Measurements from ENCODE around the gene MEF2A. TPM values are rescaled to one million over a fixed set of nuclear protein-coding genes. Genes with fewer than 3 reads are reported as not detected.
A peak's percentile ranks its signal among the peaks of the same experiment; 100 is the strongest.

Gene MEF2A
- polyA plus RNA-seq, 3 donors = 20.3 to 61.8 (median 33.5) TPM

DNA sequence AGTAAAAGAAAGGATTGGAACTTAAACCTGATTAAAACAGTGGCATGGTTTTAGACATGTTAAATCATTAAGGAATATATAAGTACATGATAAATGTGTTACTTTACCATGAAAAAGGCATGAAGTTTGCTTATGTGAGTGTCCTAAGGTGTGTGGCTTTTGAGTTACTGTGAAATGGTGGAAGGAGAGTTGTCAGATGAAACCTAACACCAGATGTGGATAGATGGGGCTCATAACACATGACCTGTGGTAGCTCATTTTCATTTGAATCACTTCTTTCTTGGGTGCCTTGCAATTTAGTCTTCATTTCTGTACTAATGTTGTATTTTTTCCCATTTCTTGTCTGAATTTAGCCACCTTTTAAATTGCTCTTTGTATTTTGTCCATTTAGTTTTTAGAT, 13.0 kb downstream of the MEF2A start:
- Histone ChIP-seq H3K27me3 (ENCODE audit: control insufficient read depth in 2 of 2, insufficient read depth in 2 of 2, low read length in 2 of 2) (no peaks in the 10 kb centered on the region), H3K4me2 (replicated peaks; ENCODE audit: extremely low read depth, low read length, poor library complexity, severe bottlenecking) (no peak overlapping the region), H4K20me1 (ENCODE audit: insufficient read depth, low read length) (peaks cover 100% of the 10 kb centered on the region), H3K27ac (ENCODE audit: low read depth in 1 of 2, low read length in 2 of 2) (no peak overlapping the region), H3K4me1 (ENCODE audit: control insufficient read depth in 1 of 2, insufficient read depth in 2 of 2, low read length in 2 of 2) (no peaks in the 10 kb centered on the region), H3K9me3 (replicated peaks in 1 of 2; ENCODE audit: control insufficient read depth in 1 of 2, insufficient read depth in 1 of 2, low read length in 2 of 2) (no peaks in the 10 kb centered on the region), H3K9ac (ENCODE audit: insufficient read depth, low read length, poor library complexity, severe bottlenecking) (no peak overlapping the region), H3K4me3 (replicated peaks in 1 of 3; ENCODE audit: low read depth in 2 of 3, low read length in 3 of 3) (no peak overlapping the region), H3K79me2 (ENCODE audit: insufficient read depth, low read length) (peaks cover 99% of the 10 kb centered on the region), H3K36me3 (replicated peaks in 1 of 2; ENCODE audit: control insufficient read depth in 1 of 2, insufficient read depth in 2 of 2, low read length in 2 of 2) (peaks cover 0 to 3% of the 10 kb centered on the region in 2 donors), H2AFZ (ENCODE audit: insufficient read depth, low read depth, low read length, poor library complexity, severe bottlenecking) (no peak overlapping the region)
- DNase-seq = no peak
- Mint-ChIP-seq H3K36me3 (peaks cover 12 to 17% of the 10 kb centered on the region in 2 donors), H3K9me3 (peaks cover 0 to 2% (median 0%) of the 10 kb centered on the region in 7 donors), H3K4me1 (peaks cover 49% of the 10 kb centered on the region), H3K27ac (no peak overlapping the region), H3K4me3 (no peak overlapping the region), H3K27me3 (ENCODE audit: low read depth in 3 of 3) (no peaks in the 10 kb centered on the region)
- intact Hi-C loops (cut with micrococcal nuclease) = no loop called here
- TF ChIP-seq CTCF (IDR thresholded peaks at IDR 0.05) = no peak

DNA sequence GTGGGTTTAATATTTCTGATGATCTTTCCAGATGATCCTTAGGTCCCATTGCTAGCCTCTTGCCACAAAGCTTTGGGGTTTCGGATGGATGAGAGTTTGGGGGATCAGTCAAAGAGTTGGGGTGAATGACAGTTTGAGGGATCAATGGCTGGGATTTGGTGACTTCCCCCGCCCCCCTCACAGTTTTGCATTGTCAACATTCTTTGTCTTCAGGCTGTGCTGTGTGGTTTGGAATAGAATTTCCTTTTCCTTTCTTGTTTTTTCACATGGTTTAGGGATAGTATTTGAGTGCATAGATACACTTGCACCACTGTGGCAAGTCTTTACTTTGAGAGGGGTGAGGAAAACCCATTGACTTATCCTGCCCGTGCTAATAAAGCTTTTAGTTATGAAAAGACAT, 14.3 kb downstream of the MEF2A start:
- intact Hi-C loops (cut with micrococcal nuclease) = no loop called here
- peak overlapping the region in 1 of 7 donors; percentile 21 for H3K27ac Mint-ChIP-seq
- Histone ChIP-seq H3K9ac (ENCODE audit: insufficient read depth, low read length, poor library complexity, severe bottlenecking) (no peak overlapping the region), H3K4me3 (replicated peaks in 1 of 3; ENCODE audit: low read depth in 2 of 3, low read length in 3 of 3) (no peak overlapping the region), H3K36me3 (replicated peaks in 1 of 2; ENCODE audit: control insufficient read depth in 1 of 2, insufficient read depth in 2 of 2, low read length in 2 of 2) (peaks cover 0 to 4% of the 10 kb centered on the region in 2 donors), H3K79me2 (ENCODE audit: insufficient read depth, low read length) (peaks cover 99% of the 10 kb centered on the region), H3K27ac (ENCODE audit: low read depth in 1 of 2, low read length in 2 of 2) (no peak overlapping the region), H3K4me2 (replicated peaks; ENCODE audit: extremely low read depth, low read length, poor library complexity, severe bottlenecking) (no peak overlapping the region), H3K4me1 (ENCODE audit: control insufficient read depth in 1 of 2, insufficient read depth in 2 of 2, low read length in 2 of 2) (no peaks in the 10 kb centered on the region), H4K20me1 (ENCODE audit: insufficient read depth, low read length) (peaks cover 100% of the 10 kb centered on the region), H2AFZ (ENCODE audit: insufficient read depth, low read depth, low read length, poor library complexity, severe bottlenecking) (no peak overlapping the region), H3K9me3 (replicated peaks in 1 of 2; ENCODE audit: control insufficient read depth in 1 of 2, insufficient read depth in 1 of 2, low read length in 2 of 2) (no peaks in the 10 kb centered on the region), H3K27me3 (ENCODE audit: control insufficient read depth in 2 of 2, insufficient read depth in 2 of 2, low read length in 2 of 2) (no peaks in the 10 kb centered on the region)
- DNase-seq = no peak
- 100% methylated on average over 1 of the region's 3 CpGs for WGBS (ENCODE audit: insufficient coverage)
- peaks cover 9 to 11% of the 10 kb centered on the region in 2 donors for H3K36me3 Mint-ChIP-seq
- peaks cover 0 to 4% (median 0%) of the 10 kb centered on the region in 7 donors for H3K9me3 Mint-ChIP-seq
- H3K4me3 Mint-ChIP-seq = no peak overlapping the region
- H3K27me3 Mint-ChIP-seq (ENCODE audit: low read depth in 3 of 3) = no peaks in the 10 kb centered on the region
- TF ChIP-seq CTCF (IDR thresholded peaks at IDR 0.05) = no peak
- H3K4me1 Mint-ChIP-seq = peaks cover 49% of the 10 kb centered on the region
